NCI-H1694 treated with DMSO at 0.1 percent for 48 hours (cell line): Measurements from ENCODE around the gene THSD7B.
"Not testable (repeated sequence)": the region's sequence is repeated elsewhere in the genome, so short reads cannot be mapped to it uniquely, and the experiment has no call there.

Experiments
- DNase-seq: peaks from one replicate; lab custom pipeline; 2025; lab: John Stamatoyannopoulos, UW

THSD7B gene

GRCh38 chr2:137525641-137526190, 760.4 kb downstream of the THSD7B start:
- DNase-seq: no peak

- no peak for DNase-seq
Measured at GRCh38 chr2:137535897-137536296, 770.6 kb downstream of the THSD7B start.

- DNase-seq: no peak
Measured at GRCh38 chr2:137539336-137539735, 774.0 kb downstream of the THSD7B start.

- no peak for DNase-seq
Measured at GRCh38 chr2:137547842-137548241, 782.5 kb downstream of the THSD7B start.

GRCh38 chr2:137566387-137566786, 801.0 kb downstream of the THSD7B start:
- no peak for DNase-seq

GRCh38 chr2:137570484-137570883, 805.1 kb downstream of the THSD7B start:
- DNase-seq: no peak

- DNase-seq: not testable (repeated sequence)
Measured at GRCh38 chr2:137587834-137588233, 822.5 kb downstream of the THSD7B start.

GRCh38 chr2:137588578-137588977, 823.2 kb downstream of the THSD7B start:
- DNase-seq: not testable (repeated sequence)

GRCh38 chr2:137590102-137590501, 824.8 kb downstream of the THSD7B start:
- no peak for DNase-seq

GRCh38 chr2:137607722-137608318, 842.5 kb downstream of the THSD7B start:
- no peak for DNase-seq

- no peak for DNase-seq
Measured at GRCh38 chr2:137638932-137639331, 873.6 kb downstream of the THSD7B start.

GRCh38 chr2:137644731-137645130, 879.4 kb downstream of the THSD7B start:
- DNase-seq: peak; percentile 82

- no peak for DNase-seq
Measured at GRCh38 chr2:137654046-137654445, 888.7 kb downstream of the THSD7B start.

GRCh38 chr2:137655814-137656213, 890.5 kb downstream of the THSD7B start:
- DNase-seq: no peak

GRCh38 chr2:137658433-137658832, 893.1 kb downstream of the THSD7B start:
- no peak for DNase-seq

- DNase-seq: peak; percentile 73
Measured at GRCh38 chr2:137659616-137660015, 894.3 kb downstream of the THSD7B start.

- no peak for DNase-seq
Measured at GRCh38 chr2:137670111-137670510, 904.8 kb downstream of the THSD7B start.

GRCh38 chr2:137672989-137673552, 907.7 kb downstream of the THSD7B start:
- DNase-seq: no peak

GRCh38 chr2:137674991-137675390, 909.6 kb downstream of the THSD7B start:
- no peak for DNase-seq

- DNase-seq: peak; percentile 9
Measured at GRCh38 chr2:137675584-137676327, 910.4 kb downstream of the THSD7B start.

- DNase-seq: no peak
Measured at GRCh38 chr2:137676346-137676745, 911.0 kb downstream of the THSD7B start.

- peak; percentile 12 for DNase-seq
Measured at GRCh38 chr2:137677466-137677865, 912.1 kb downstream of the THSD7B start.

- no peak for DNase-seq
Measured at GRCh38 chr2:137689549-137689948, 924.2 kb downstream of the THSD7B start.
